NCI-H2107 treated with DMSO at 0.1 percent for 48 hours (cell line): Measurements from ENCODE around the gene KCNH3.
A peak's percentile ranks its signal among the peaks of the same experiment; 100 is the strongest.
"Not testable (repeated sequence)": the region's sequence is repeated elsewhere in the genome, so short reads cannot be mapped to it uniquely, and the experiment has no call there.

Experiments used
- DNase-seq: peaks from one replicate; lab custom pipeline; 2025; ENCODE audit not compliant: unreplicated experiment; lab: John Stamatoyannopoulos, UW

KCNH3 gene, protein sequence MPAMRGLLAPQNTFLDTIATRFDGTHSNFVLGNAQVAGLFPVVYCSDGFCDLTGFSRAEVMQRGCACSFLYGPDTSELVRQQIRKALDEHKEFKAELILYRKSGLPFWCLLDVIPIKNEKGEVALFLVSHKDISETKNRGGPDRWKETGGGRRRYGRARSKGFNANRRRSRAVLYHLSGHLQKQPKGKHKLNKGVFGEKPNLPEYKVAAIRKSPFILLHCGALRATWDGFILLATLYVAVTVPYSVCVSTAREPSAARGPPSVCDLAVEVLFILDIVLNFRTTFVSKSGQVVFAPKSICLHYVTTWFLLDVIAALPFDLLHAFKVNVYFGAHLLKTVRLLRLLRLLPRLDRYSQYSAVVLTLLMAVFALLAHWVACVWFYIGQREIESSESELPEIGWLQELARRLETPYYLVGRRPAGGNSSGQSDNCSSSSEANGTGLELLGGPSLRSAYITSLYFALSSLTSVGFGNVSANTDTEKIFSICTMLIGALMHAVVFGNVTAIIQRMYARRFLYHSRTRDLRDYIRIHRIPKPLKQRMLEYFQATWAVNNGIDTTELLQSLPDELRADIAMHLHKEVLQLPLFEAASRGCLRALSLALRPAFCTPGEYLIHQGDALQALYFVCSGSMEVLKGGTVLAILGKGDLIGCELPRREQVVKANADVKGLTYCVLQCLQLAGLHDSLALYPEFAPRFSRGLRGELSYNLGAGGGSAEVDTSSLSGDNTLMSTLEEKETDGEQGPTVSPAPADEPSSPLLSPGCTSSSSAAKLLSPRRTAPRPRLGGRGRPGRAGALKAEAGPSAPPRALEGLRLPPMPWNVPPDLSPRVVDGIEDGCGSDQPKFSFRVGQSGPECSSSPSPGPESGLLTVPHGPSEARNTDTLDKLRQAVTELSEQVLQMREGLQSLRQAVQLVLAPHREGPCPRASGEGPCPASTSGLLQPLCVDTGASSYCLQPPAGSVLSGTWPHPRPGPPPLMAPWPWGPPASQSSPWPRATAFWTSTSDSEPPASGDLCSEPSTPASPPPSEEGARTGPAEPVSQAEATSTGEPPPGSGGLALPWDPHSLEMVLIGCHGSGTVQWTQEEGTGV

DNA sequence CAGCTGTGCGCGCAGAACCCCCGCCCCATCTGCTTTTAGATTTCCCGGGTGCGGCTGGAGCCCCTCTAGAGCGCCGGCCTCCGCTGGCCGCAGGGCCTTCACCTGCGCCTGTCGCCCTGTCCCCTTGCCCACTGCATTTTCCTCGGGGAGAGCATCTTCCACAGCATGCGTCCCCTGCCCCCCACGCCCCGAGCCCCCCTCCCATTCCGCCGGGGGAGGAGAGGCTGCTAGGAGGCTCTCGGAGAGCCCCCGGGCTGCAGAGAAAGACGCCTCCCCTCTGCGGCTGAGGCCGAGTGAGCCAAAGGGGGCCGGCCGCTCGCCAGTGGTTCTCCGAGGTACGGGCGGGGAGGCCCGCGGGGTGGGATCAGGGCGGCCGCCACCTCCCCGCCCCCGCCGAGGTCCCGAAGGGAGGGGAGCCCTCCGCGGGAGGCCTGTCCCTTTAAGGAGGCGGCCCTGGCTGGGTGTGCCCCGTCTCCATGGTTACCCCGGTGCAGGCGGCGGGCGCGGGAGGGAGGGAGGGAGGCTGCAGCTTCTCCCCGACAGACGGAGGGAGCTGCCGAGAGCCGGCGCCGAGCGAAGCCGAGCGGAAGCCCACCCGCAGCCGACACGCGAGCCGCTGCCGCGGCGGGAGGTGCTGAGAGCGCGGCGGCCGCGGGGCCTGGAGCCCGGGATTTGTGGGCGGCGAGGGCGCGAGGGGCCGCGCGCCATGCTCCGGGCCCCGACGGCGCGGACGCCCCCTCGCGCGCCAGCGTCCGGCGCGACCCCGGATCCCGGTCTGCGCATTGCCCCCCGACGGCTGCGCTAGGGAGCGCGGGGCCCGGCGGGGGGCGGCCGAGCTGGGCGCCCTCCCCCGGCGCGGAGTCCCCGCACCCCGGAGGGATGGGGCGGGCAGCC, at the start of gene KCNH3:
KCNH3 (plus strand) TSS at position 521 of the 894 bp plus-strand sequence. CDS start 387 bp downstream, outside the sequence.
- peak; percentile 29 for DNase-seq

DNA sequence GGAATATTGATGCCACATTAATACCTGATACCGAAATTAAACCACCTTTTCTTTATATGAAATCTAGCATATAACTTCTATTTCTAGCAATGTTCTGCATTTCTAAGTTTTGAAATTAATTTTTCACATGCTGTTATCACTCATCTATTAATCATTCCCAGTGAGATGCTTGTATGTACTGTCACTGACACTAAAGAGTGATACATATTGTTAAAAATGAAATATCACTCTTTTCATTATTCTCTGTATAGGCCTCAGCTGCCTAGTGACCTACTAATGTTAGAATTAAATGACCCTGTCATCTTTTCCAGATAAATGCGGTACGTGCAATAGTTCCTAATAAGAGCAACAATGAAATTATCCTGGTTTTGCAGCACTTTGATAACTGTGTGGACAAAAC, 49.7 kb upstream of the KCNH3 start:
- no peak for DNase-seq

DNA sequence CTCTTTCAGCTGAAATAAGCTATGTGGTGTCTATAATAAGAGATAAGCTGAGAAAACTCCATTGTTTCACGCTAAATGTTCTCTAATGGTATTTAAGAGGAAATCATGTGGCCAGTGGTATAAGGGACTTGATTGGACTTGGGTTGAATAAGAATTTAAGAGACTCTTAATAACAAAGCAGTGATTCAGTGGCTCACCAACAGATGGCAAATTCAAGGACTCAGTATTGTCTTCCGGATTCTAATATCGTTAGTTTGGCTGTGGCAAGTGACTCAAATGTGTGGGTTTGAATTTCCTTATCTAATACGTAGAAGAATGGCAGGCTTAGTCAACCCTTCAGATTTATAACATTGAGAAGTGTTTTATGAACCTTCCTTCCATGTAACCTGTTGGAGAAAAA, 49.1 kb upstream of the KCNH3 start:
- no peak for DNase-seq

DNA sequence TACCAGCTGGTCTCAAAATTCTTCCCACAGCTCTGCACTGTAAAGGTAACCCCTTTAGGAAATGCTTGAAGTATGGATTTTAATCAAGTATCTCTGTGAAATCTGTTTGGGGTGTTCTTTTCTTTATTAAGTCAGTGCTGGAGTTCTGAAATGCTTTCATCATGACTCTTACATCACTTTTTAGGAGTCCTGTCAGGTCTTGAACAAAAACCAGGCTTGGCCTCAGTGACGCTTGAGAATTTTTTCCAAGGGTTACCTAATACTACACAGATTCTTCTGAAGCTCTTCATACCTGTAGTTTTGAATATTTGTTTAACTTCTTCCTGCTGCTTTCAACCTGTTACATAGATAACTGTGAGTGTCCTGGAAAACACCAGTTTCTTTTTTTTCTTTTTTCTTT, 47.0 kb upstream of the KCNH3 start:
- no peak for DNase-seq

DNA sequence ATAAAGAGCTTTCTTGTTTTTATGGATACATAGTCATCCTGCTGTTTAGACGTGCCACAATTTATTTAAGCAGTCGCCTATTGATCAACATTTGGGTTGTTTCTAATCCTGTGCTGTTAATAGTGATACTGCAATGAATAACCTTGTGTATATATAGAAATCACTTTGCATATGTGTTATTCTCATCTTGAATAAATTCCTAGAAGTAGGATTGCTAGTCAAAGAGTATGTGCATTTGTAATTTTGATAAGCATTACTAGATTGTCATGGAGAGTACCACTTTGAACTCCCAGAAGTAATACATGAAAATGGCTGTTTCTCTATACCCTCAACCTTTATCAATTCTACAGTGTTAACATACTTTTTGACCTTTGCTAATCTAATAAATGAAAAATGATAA, 44.9 kb upstream of the KCNH3 start:
- no peak for DNase-seq

DNA sequence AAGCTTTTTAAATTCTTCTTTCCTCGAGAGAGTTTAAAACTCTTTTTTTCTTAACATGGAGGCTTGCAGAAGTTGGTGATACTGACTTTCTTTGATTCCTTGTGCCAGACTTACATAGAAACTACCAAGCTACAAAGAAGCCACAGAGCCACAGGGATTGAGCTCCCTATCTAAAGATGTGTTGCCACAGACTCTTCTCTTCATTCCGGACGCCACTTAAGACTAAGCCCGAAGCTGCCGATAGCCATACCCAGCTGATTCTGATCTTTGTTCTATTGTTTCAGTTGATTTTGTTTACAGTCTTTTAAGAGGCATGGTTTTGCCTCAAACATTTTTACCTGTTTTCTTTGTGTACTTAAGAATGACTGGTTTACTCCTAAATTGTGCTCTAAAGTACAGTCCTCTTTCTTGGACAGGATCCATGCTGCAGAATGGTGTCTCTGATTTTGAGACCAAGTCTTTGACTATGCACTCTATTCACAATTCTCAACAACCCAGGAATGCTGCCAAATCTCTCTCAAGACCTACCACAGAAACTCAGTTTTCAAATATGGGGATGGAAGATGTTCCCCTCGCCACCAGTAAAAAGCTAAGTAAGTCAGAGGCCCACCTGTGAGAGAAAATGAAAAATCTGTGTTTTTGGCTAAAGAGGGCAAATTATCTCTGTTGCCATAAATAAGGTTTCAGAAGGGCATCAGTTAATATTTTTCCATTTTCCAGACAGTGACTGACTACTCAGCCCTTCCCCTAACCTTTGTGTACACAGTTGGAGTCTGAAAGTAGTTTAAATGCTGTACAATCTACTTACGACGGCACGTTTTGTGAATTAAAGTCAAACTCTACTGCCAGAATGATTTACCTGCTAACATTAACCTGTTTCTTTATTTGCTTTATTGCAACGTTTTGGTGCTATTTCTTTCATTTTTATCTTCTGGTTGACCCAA, 42.1 kb upstream of the KCNH3 start:
- no peak for DNase-seq

DNA sequence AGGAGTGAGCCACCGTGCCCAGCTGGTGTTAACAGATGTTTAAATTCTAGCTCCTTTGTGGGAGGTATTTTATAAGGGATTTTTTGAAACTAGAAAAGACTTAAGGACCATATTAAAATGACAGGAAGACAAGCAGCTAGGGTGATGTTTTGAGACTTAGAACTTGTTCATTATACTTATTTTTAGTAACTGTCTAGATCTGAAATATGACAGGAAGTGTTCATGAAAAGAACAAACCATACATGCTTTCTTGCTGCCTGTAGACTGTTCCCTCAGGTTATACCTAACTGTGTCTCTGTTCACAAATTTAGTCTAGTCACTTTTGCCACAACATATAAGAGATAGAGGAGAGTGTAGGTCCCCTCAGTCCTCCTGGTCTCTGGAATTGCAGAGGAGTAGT, 36.9 kb upstream of the KCNH3 start:
- DNase-seq = no peak

DNA sequence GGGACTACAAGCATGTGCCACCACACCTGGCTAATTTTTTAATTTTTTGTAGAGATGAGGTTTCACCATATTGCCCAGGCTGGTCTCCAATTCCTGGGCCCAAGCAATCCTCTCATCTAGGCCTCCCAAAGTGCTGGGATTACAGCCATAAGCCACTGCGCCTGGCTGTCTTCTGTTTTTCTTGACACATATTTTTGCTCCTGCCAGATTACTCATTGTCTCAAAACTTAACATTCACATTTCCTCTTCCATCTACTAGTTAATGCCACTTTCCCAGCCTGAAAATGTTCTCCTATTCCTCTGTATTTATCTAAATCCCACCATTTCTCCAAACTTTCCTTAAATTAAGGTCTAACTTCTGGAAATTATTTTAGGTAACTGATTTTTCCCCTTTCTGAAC, 36.2 kb upstream of the KCNH3 start:
- DNase-seq = no peak

DNA sequence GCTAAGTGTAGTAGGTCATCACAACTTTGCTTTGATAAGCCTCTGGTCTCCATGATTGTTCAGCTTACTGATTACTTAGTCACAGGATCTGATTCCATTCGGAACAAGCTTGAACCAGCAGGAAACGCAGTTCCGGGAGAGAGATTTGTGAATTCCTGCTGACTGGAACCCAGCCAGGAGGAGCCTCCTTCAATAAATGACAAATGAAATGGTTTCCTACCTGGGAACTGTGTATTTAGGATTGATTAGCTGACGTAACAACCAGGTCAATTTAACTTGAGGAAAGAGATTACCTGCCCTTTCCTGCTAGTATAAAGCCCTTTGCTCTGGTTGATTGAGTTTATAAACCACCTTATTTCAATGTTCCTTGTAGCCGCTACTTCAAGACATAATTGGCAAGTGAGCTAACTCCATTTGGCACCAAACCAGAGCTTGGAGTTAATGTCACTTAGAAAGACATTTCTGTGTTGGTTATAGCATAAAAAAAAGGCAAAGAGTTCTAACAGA, 35.1 kb upstream of the KCNH3 start:
- DNase-seq = no peak

DNA sequence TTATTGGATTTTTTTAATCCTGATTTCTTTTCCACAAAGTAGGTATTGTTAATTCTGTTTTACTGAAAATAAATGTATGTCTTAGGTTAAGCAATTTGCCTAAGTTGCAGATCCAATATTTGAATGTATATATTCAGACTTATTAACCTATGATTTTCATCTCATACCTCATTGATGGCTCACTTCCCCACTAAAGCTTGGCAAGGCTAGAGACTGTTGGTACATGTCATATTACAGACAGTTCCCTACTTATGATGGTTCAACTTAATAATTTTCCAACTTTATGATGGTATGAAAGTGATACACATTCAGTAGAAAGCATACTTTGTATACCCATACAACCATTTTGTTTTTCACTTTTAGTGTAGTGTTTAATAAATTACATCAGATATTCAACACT, 33.2 kb upstream of the KCNH3 start:
- no peak for DNase-seq

DNA sequence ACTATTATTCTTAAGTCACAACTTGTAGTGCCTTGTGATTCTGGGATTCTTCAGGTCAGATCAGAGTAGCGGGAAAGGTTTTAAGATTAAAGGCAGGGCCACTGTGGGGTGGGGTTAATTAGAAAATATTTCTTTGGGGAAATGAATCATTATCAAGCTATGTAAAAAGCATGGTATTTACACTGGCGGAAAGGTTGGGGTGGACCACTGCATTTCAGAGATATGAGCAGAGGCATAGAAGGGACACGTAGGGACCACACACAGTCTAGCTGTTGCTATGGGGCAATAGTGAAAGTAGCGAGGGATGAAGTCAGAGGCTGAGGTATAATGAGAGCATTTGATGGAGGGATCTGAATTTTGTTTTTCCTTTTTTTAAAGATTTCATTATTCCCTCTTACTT, 31.7 kb upstream of the KCNH3 start:
- no peak for DNase-seq

DNA sequence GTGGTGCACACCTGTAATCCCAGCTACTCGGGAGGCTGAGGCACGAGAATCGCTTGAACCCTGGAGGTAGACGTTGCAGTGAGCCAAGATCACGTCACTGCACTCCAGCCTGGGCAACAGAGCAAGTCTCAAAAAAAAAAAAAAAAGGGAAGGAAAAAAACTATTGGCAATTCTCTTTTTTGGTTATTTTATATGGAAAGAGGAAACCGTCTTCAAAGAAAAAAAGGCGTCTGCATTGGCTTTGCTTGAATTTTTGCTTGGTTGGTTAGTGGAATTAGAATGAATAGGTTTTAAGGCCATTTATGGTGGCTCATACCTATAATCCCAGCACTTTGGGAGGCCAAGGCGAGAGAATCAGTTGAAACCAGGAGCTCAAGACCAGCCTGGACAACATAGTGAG, 29.1 kb upstream of the KCNH3 start:
- DNase-seq = not testable (repeated sequence)

DNA sequence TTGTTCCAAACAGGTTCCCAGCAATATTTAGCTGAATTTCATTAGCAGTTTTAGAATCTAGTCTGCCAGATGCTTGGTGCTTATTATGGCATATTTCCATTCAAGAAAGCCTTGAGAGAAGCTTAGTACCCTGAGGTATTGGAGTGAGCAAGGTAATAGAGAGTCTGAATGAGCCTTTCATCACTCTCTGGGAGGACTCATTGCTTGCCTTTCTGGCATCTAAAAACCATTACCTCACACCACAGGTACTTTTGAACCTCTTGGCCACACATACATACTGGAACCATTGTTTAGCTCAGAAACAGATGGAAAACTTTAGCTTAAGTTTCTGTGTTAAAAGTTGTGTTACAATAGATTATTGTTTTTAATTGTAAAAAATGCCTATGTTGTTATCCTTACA, 27.4 kb upstream of the KCNH3 start:
- no peak for DNase-seq

DNA sequence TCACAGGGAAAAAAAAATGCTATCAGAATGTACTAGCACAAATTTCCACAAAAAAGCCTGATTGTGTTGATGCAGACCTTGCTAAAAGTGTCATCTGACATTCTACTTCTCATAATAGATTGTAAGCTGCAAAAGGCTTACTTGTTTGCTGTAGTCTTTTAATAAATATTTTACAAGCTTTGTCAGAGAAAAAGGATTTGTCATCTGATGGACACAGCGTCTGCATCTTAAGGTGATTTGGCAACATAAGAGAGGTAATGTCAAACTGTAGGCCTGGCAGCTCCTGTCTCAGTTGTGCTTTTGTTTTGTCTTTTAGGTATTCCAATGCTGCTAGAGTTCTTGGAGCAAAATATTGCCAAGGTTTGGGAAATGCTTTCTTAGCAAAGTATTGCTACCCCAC, 26.3 kb upstream of the KCNH3 start:
- DNase-seq = no peak

DNA sequence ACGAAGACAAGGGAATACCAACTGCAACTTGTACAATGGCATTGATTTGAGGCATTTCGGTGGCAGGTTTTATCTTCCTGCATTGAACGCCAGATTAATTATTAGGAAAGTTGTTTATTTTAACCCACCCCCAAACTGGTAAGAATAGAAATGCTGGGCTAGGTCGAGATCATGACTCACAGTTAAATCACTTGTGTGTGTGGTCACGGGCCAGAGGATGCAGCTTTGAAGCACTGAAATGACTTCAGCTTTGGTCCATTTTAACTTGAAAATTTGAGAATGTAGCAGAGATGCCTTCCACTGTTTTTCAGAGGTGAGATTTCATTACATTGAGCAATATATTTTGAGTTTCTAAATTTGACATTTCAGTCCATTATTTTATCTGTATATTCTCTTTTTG, 23.6 kb upstream of the KCNH3 start:
- no peak for DNase-seq

DNA sequence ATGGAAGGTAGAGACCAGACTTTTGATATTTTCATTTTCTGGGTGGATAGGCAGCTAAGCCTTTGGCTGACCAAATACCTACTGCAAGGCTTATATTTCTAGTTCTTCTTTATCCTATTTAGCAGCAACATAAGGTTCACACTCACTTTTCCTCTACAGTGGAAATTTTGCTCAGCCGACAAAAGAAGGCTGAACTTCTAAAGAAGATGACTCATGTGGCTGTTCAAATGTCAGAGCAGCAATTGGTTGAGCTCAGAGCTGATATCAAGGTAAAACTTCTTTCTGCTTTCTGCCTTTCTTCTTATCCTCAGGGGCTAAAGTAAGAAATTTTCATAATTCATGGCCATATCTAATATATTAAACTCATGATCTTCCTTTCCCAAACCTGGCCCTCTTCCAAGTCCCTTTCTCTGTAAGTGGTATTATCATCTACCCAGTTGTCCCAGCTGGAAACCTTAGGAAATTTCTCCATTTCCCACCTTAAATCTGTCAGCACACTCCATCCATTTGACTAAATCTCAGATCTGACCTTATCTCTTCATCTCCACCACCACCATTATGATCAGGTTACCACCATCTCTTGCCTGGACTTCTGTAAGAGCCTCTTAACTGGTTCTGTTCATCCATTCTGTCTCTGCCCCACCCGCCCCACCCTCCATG, 19.8 kb upstream of the KCNH3 start:
- DNase-seq = no peak

DNA sequence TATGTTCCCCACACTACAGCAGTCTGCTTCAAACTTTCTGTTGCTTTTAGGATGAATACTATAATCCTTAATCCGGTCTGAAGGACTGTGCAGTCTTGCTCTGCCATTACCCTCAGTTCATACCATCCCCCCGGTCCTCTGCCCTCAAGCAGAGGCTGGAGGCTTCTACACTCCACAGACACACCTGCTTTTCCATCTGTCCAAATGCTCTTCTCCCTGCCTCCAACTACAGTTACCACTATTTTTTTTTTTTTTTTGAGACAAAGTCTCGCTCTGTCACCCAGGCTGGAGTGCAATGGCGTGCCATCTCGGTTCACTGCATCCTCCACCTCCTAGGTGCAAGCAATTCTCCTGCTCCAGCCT, 19.3 kb upstream of the KCNH3 start:
- DNase-seq = no peak

DNA sequence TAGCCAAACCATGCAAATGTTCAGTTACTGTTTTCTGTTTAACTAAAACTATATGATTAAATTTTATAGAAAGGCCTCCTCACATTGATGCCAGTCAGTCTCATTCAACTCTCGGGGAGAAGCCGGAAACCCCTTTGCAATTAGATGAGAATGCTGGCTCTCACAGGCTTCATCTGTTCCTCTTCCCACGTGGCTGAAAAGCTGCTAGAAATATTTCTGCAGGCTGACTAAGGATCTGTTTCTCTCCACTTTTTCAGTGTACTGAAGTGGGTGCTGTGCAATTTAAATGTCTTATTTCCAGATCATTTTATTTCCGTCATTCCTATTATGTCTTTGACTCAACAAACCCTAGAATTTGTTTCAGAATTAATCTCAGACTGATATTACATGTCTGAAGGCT, 17.4 kb upstream of the KCNH3 start:
- no peak for DNase-seq

DNA sequence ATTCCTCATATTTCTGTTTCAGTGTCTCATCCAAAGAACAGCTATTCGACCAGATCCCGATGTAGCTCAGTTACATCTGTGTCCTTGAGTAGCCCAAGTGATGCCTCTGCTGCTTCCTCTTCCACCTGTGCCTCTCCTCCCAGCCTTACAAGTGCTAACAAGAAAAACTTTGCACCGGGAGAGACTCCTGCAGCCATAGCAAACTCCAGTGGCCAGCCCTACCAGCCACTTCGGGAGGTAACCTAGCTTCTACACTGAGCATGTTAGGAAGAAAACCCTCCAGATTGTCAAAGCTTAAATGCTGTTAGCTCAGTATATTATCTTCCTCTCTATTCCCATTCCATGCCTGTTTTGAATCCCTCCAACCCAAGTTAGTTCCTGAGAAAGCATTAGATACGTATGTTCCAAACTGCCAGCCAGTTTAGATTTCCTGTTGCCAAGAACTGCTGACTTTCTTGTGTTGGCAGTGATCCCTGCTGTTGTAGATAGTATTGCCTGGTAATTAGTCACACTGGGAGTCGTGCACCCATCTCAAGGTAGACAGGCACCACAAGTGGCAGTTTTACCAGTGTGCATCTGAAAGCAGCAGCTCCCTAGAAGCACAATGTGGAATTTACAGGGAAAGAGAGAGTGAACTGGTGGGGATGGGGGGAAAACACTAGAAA, 14.0 kb upstream of the KCNH3 start:
- no peak for DNase-seq
